Transverse colon (tissue), 4 donors: ENCODE measurements around the gene UPP1. TPM values are rescaled to one million over a fixed set of nuclear protein-coding genes. Genes with fewer than 3 reads are reported as not detected.

Experiments used
- DNase-seq: peaks from one replicate; pipeline ENCODE4 v3.0.0-alpha.2; 2019
- H3K27ac ChIP-seq, 4 donors: fragments of 200-600 bp; sonication (generic); 2 replicates each; pipeline ENCODE4 v1.5.1; 2016 to 2018; ENCODE audit warnings: inconsistent platforms in 4 of 4
- H3K27me3 ChIP-seq: fragments of 200-600 bp; sonication (generic); 2 replicates; pipeline ENCODE4 v1.5.1; 2017; ENCODE audit warnings: inconsistent platforms
- H3K36me3 ChIP-seq, 4 donors: fragments of 200-600 bp; sonication (generic); 2 replicates each; pipeline ENCODE4 v1.5.1; 2017 to 2019; ENCODE audit warnings: inconsistent platforms in 4 of 4
- H3K4me1 ChIP-seq, 4 donors: fragments of 200-600 bp; sonication (generic); 2 replicates each; pipeline ENCODE4 v1.5.1; 2017 to 2020; ENCODE audit warnings: inconsistent platforms in 4 of 4
- H3K4me3 ChIP-seq, 4 donors: fragments of 200-600 bp; sonication (generic); 1 replicate in 1 of 4; 2 replicates in 3 of 4; pipeline versions ENCODE4 v1.5.1 to v1.6.1; 2017 to 2019; ENCODE audit warnings: inconsistent platforms in 4 of 4
- H3K9me3 ChIP-seq, 2 donors: fragments of 200-600 bp; sonication (generic); 2 replicates each; pipeline ENCODE4 v1.5.1; 2017 to 2019; ENCODE audit warnings: inconsistent platforms in 2 of 2
- CTCF ChIP-seq, 5 experiments: fragments of 200-600 bp in 3 of 5; fragments of 450-650 bp in 2 of 5; sonication (generic) in 3 of 5; IDR thresholded peaks; 1 replicate in 2 of 5; 2 replicates in 3 of 5; pipeline ENCODE4 v1.5.1; 2016 to 2017; ENCODE audit warnings: antibody characterized with exemption in 5 of 5, inconsistent platforms in 3 of 5, mild to moderate bottlenecking in 2 of 5, moderate library complexity in 1 of 5
- EP300 ChIP-seq: sonication (generic); formaldehyde crosslinking; IDR thresholded peaks from one replicate; pipeline ENCODE4 v1.6.1; 2017; ENCODE audit warnings: antibody characterized with exemption, low read depth
- POLR2A ChIP-seq: fragments of 450-650 bp; IDR thresholded peaks from one replicate; pipeline ENCODE4 v1.6.1; 2016; ENCODE audit warnings: antibody characterized with exemption, mild to moderate bottlenecking, moderate library complexity
- POLR2AphosphoS5 ChIP-seq, 3 donors: sonication (generic); formaldehyde crosslinking; IDR thresholded peaks; one replicate each; pipeline ENCODE4 v1.6.1; 2016; ENCODE audit warnings: antibody characterized with exemption in 3 of 3
- WGBS, 2 donors: methylation state at CpG; one replicate each; pipeline ENCODE4 v1.1.5; 2018; ENCODE audit warnings: low coverage in 1 of 2; 5-methylcytosine and 5-hydroxymethylcytosine counted together
- in situ Hi-C, 4 donors: fragments of 200-750 bp; cut with MboI; loops; one replicate each; pipeline versions ENCODE4 v1.15.0 to v1.15.1; 2017; ENCODE audit warnings: low sequenced_read_pairs in 3 of 4, low pct_ligation_motif_present in 1 of 4, low pct_unique_long_range_greater_than_20kb in 1 of 4
- intact Hi-C: fragments of 100-400 bp; cut with DNase I; formaldehyde crosslinking; loops from one replicate; pipeline ENCODE4 v1.15.1; 2023; ENCODE audit warnings: low total_unique reads
- total RNA-seq, 4 donors: library from RNA; depleted of rRNA; stranded (reverse); fragments of >200 nt; gene quantifications; one replicate each; pipeline ENCODE4 v1.1.0, GENCODE V29; 2016

UPP1 gene
- total RNA-seq, 4 donors from 2014 or later: 31.3 to 46.8 (median 39.3) TPM

DNA sequence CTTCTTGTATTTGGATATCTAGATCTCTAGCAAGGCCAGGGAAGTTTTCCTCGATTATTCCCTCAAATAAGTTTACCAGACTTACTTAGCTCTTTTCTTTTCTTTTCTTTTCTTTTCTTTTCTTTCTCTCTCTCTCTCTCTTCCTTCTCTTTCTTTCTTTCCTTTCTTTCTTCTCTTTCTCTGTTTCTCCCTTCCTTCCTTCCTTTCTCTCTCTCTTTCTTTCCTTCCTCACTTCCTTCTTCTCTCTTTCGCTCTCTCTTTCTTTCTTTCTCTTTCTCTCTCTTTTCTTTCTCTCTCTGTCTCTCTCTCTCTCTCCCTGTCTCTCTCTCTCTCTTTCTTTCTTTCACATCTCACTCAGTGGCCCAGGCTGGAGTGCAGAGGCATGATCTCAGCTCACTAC, 37.0 kb downstream of the UPP1 start:
- 88 to 90% methylated on average over 2 of the region's 2 CpGs for WGBS, 2 donors
- H3K9me3 ChIP-seq: no peaks in the 10 kb centered on the region
- no peaks in the 10 kb centered on the region for H3K4me1 ChIP-seq
- no peak overlapping the region for H3K4me3 ChIP-seq
- TF ChIP-seq EP300 (no peak), POLR2A (no peak), CTCF (IDR thresholded peaks at IDR 0.05) (no peak), POLR2AphosphoS5 (IDR thresholded peaks at IDR 0.05) (no peak)
- no peaks in the 10 kb centered on the region for H3K36me3 ChIP-seq
- no peak for DNase-seq
- intact Hi-C loops: no loop called here
- H3K27me3 ChIP-seq: no peaks in the 10 kb centered on the region
- no peak overlapping the region for H3K27ac ChIP-seq
- in situ Hi-C loops: no loop called here

DNA sequence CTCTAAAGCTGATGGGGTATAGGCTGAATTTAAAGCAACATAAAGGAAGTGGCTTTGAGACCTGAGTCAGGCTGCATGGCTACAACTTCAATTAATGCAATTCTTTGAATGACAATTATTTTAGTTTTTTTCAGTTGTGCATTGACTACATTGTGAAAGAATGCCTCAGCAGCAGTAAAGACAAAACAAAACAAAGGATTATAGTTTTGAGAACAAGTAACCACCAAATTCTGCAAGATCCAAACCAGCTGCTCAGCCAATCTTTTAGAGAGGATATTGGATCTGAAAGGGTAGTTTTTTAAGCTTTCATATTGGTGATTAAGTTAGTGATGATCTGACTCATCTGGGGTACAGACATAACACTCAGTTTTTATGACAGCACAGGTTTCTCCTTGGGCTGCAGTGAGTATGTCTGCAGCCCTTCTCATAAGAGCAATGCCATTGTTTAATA, 41.6 kb downstream of the UPP1 start:
- intact Hi-C loops: no loop called here
- in situ Hi-C loops: no loop called here
- no peaks in the 10 kb centered on the region for H3K9me3 ChIP-seq
- no peaks in the 10 kb centered on the region for H3K36me3 ChIP-seq
- no peak for TF ChIP-seq CTCF (IDR thresholded peaks at IDR 0.05)
- TF ChIP-seq EP300: no peak
- TF ChIP-seq POLR2A: no peak
- no peak overlapping the region for H3K27ac ChIP-seq
- no peak for DNase-seq
- H3K27me3 ChIP-seq: no peaks in the 10 kb centered on the region
- no peak overlapping the region for H3K4me3 ChIP-seq
- no peaks in the 10 kb centered on the region for H3K4me1 ChIP-seq

DNA sequence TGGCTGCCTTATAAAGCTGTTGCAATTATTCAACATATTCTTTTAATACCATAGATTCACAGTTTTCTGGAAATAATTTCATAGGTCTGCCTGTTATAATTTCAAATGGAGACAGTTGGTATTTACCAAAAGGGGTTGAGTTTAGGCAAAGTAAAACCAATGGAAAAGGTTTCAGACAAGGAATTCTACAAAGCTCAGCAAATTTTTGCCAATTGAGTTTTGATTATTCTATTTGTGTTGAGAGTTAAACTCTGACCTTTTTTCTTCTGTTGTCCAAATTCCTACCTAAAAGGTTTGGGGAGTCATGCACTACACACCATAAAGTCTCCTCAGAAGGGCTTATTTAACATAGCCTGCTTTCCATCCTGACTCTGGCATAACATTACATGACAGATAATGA, 43.7 kb downstream of the UPP1 start:
- H3K27ac ChIP-seq: no peak overlapping the region
- no peaks in the 10 kb centered on the region for H3K27me3 ChIP-seq
- TF ChIP-seq POLR2A (no peak), POLR2AphosphoS5 (IDR thresholded peaks at IDR 0.05) (no peak), CTCF (IDR thresholded peaks at IDR 0.05) (no peak)
- in situ Hi-C loops: no loop called here
- no peaks in the 10 kb centered on the region for H3K9me3 ChIP-seq
- H3K4me1 ChIP-seq: no peaks in the 10 kb centered on the region
- intact Hi-C loops: no loop called here
- H3K4me3 ChIP-seq: no peak overlapping the region
- no peaks in the 10 kb centered on the region for H3K36me3 ChIP-seq
- no peak for DNase-seq

- DNase-seq: peak; percentile 14
- in situ Hi-C loops: no loop called here
- Histone ChIP-seq H3K27me3 (no peaks in the 10 kb centered on the region), H3K36me3 (no peaks in the 10 kb centered on the region), H3K27ac (peak overlapping the region; percentile 67 to 81 (median 78)), H3K4me3 (no peak overlapping the region), H3K4me1 (peaks cover 13 to 52% (median 34%) of the 10 kb centered on the region in 4 donors), H3K9me3 (no peaks in the 10 kb centered on the region)
- intact Hi-C loops: no loop called here
- TF ChIP-seq POLR2A: no peak
- peak in 4 of 5 experiments; percentile 27 to 44 (median 38) for TF ChIP-seq CTCF (IDR thresholded peaks at IDR 0.05)
- 75 to 76% methylated on average over 3 of the region's 3 CpGs for whole genome bisulfite sequencing, 2 donors
Measured at GRCh38 chr7:48139459-48139858, 50.4 kb downstream of the UPP1 start.
